HG03175 (cell line): ENCODE data around the gene BCAT1.

Experiments used
- ATAC-seq: cut with Tn5 transposase; IDR thresholded peaks from one replicate; pipeline ENCODE4 v1.9.1; 2021; ENCODE audit warnings: mild to moderate bottlenecking, moderate library complexity; ENCODE audit not compliant: unreplicated experiment

The BCAT1 gene

DNA sequence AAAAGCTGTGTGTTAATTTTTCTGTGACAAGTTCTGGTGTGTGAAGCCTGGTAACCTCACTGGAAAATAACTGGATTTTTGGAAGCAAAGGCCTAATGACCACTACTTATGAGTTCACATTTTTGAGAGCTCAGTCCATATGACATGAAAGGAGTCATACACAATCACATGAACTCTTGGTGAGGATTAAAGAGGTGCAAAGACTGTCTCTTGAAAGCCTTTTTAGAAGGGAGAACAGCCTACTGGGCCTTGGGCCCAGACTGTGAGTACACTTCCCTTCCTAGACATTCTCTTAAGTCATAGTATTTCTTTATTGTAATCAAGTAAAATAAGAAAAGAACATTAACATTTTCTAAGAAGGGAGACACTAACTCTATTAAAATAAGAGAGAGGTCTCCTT lies 176.1 kb downstream of the BCAT1 start:
- ATAC-seq: no peak

DNA sequence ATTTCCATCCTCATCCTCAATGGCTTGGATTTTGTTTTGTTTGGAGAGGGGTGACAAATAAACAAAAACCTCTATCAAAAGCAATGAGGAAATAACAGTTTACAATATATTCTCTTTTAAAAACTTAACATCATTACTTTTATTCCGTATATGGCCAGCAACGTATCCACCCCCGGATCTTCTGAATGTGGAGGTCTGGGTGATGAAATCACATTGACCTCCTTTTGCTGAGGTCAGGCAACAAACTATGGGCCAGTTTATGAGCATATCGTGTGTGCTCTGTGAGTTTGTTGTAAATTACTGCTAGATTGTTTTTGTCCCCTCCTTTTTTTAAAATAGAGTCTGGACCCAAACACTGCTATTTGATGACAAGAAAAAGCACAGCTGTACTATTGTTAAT lies 178.1 kb downstream of the BCAT1 start:
- ATAC-seq: no peak

DNA sequence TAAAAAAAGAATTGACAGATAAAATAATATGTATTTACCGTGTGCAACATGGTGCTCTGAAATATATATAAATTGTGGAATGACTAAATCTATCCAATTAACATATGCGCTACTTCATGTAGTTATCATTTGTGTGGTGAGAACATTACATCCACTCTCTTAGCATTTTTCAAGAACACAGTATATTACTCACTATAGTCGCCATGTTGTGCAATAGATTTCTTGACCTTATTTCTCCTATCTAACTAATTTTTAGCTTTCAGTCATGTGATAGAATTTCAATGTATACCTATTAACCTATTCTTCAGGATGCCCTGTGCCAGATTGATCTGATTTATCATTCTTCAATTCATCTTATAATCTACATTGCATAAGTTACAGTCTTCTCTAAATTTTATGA lies 178.6 kb downstream of the BCAT1 start:
- ATAC-seq: no peak

DNA sequence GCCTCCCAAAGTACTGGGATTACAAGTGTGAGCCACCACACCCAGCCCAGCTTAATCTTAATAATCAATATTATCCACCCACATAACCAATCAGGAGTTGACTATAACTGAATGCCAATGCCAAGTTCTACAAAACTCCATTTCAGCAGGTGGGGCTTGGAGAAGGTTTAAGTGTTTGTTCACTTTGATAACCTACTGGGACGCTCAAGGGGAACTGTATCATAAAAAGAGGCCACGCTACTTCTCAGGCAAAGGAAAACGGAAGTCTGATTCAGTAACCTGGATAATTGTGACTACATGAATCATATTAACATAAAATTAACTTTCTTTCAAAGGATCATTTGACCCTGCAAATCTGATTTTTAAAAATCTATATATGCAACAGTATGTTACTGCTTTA lies 179.2 kb downstream of the BCAT1 start:
- ATAC-seq: no peak

DNA sequence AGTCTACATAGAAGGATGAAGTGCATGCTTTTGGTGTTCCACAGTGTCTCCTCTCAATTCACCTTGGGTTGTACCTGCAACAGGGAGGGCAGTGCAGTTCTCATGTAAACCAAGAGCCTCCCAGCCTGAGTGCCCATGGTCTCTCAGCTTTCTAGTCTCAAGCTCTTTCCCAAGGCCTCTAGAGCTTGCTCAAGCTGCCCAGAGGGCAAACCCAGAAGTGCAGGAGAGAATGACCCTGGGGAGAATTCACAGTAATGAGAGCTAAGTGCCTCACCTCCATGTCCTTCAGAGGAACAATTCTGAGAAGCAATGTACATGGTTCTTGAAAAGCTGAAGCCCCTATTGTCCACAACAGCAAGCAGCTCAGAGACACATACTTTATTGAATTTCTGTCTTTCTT lies 180.5 kb downstream of the BCAT1 start:
- ATAC-seq: no peak

DNA sequence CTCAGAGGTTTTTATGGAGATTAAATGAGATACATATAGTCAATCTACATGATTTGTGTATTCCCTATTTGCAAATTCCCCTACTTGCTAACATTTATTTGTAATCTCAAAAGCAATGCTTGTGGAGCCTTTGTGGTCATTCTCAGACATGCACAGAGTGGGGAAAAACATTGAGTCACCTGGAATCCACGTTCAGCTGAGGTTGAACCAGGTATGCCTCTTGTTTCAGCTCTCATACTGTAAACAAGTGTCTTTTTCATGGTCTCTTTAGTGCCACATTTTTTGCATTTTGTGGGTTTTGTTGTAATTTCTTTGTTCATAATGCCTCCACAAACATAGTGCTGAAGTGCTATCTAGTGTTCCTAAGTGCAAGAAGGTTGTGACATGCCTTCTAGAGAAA lies 181.9 kb downstream of the BCAT1 start:
- no peak for ATAC-seq

DNA sequence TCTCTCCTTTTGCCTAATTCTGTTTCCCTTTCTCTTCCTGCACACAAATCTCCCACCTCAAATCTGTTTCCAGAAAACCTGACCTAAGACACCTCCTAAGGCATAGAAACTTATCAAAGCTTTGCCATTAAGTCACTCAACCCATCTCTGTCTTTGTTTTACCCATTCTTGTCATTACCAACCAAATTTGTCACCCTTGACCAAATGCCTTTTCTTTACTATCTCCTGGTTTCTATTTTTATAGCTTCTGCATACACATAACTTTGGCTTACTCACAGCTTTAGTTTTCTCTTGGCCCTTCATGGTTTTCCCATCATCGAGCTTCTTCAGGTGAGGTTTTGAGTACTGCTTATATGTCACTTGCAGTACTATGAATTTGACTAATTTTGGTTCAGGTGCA lies 184.2 kb downstream of the BCAT1 start:
- no peak for ATAC-seq

DNA sequence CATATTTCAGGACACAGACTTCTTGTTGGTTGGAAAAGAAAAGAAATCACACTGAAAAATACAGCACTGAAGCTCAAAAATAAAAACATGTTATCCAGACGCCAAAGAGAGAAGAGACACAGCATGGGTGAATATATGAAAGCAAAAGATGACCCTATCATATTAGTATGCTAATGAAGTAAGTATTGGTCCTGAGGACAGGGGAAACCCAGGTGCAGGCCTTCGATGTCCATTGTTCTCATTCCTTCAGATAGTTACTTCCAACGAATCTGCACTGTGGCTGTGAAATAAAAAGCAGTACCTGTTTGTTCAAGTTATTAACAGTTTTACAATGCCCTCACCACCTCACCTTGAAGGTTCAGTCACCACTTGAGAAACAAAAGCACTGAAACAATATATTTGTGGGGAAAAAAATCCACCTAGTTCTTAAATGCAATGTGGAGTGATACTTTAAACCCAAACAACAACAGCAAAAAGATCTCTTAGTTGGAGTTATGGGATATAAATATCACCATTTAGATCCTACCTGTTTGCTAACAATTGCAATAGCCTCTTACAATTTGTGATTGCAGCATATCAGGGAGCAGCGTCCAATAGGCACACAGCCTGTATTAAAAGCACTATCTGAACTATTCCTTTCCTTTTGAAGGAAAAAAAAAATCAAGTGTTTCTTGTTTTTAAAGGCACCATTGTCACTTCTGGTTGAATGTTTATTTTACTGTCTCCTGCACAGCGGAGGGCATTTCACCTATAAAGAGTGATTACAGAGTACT lies 188.1 kb downstream of the BCAT1 start:
- ATAC-seq: no peak

DNA sequence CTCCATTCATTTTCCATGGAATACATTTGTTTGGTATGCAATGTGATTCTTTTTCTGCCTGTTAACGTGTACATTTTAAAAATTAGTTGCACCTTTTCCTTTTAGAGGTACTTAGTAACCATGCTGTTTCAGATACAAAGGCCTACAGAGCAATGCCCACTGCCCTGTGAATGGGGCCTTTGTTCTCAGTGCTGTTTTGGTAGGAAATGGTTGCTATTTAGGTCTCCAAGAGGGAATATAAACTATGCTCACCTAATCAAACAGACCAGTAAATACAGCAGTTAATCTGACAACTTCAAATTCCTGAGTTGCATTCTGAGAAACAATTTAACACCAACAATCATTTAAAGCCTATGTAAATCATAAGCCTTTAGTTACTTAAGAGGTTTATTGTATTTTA lies 188.7 kb downstream of the BCAT1 start:
- ATAC-seq: no peak
